HG03460 (cell line): ENCODE measurements around the gene CCDC74B.
"Not testable (repeated sequence)": the region's sequence is repeated elsewhere in the genome, so short reads cannot be mapped to it uniquely, and the experiment has no call there.

Experiments used
- ATAC-seq: cut with Tn5 transposase; IDR thresholded peaks from one replicate; pipeline ENCODE4 v1.9.1; 2021; ENCODE audit not compliant: unreplicated experiment

Gene CCDC74B

GRCh38 chr2:130145006-130145414 is at the start of gene CCDC74B:
Gene CCDC74B, minus strand, starts transcription at chr2:130145112. Its CDS starts 116 bp downstream, at chr2:130144996.
- peak; percentile 93 for ATAC-seq

- ATAC-seq = not testable (repeated sequence)
Measured at GRCh38 chr2:130193824-130194223, 48.9 kb upstream of the CCDC74B start.

GRCh38 chr2:130192451-130192850 is 47.5 kb upstream of the CCDC74B start:
- ATAC-seq = not testable (repeated sequence)

GRCh38 chr2:130191319-130191718 is 46.4 kb upstream of the CCDC74B start:
- ATAC-seq = not testable (repeated sequence)

- ATAC-seq = no peak
Measured at GRCh38 chr2:130190237-130190636, 45.3 kb upstream of the CCDC74B start.

GRCh38 chr2:130188958-130189357 is 44.0 kb upstream of the CCDC74B start:
- not testable (repeated sequence) for ATAC-seq

GRCh38 chr2:130187859-130188792 is 43.2 kb upstream of the CCDC74B start:
- not testable (repeated sequence) for ATAC-seq

- ATAC-seq = no peak
Measured at GRCh38 chr2:130187268-130187667, 42.4 kb upstream of the CCDC74B start.

GRCh38 chr2:130186391-130186790 is 41.5 kb upstream of the CCDC74B start:
- ATAC-seq = no peak

GRCh38 chr2:130185896-130186295 is 41.0 kb upstream of the CCDC74B start:
- ATAC-seq = no peak

- no peak for ATAC-seq
Measured at GRCh38 chr2:130185436-130185835, 40.5 kb upstream of the CCDC74B start.

- ATAC-seq = no peak
Measured at GRCh38 chr2:130183512-130184373, 38.8 kb upstream of the CCDC74B start.

GRCh38 chr2:130182826-130183511 is 38.1 kb upstream of the CCDC74B start:
- ATAC-seq = not testable (repeated sequence)

- ATAC-seq = peak; percentile 81
Measured at GRCh38 chr2:130181880-130182682, 37.2 kb upstream of the CCDC74B start, which contains the start of gene MZT2B. Gene MZT2B, plus strand, starts transcription at chr2:130182262. Its CDS starts 21 bp downstream, at chr2:130182283.

- peak; percentile 55 for ATAC-seq
Measured at GRCh38 chr2:130181325-130181879, 36.5 kb upstream of the CCDC74B start, which contains the start of gene SMPD4. Gene SMPD4, minus strand, starts transcription at chr2:130181602. Its CDS starts 5,010 bp downstream, at chr2:130176592.

GRCh38 chr2:130180404-130181324 is 35.8 kb upstream of the CCDC74B start:
- not testable (repeated sequence) for ATAC-seq

GRCh38 chr2:130174866-130175265 is 30.0 kb upstream of the CCDC74B start:
- not testable (repeated sequence) for ATAC-seq

GRCh38 chr2:130169896-130170295 is 25.0 kb upstream of the CCDC74B start:
- no peak for ATAC-seq
